Smooth muscle cell (in vitro differentiated cells): ENCODE measurements around the gene VMP1. TPM values are rescaled to one million over a fixed set of nuclear protein-coding genes. Genes with fewer than 3 reads are reported as not detected.

Source experiments
- DNase-seq: peaks from one replicate; lab custom pipeline; 2025; ENCODE audit not compliant: unreplicated experiment; lab: John Stamatoyannopoulos, UW
- H2AFZ ChIP-seq: fragments of 200-600 bp; sonication (generic); 2 replicates; pipeline ENCODE4 v1.6.0; 2016; ENCODE audit warnings: antibody characterized with exemption, low read depth, mild to moderate bottlenecking
- H3F3A ChIP-seq: fragments of 200-600 bp; sonication (generic); 2 replicates; pipeline ENCODE4 v1.6.0; 2017; ENCODE audit warnings: antibody characterized with exemption, low read depth
- H3K27ac ChIP-seq: fragments of 200-600 bp; sonication (generic); 2 replicates; pipeline ENCODE4 v1.5.1; 2016; ENCODE audit warnings: low read depth, mild to moderate bottlenecking
- H3K27me3 ChIP-seq: fragments of 200-600 bp; sonication (generic); 2 replicates; pipeline ENCODE4 v1.6.1; 2016; ENCODE audit warnings: low read depth, mild to moderate bottlenecking
- H3K36me3 ChIP-seq: fragments of 200-600 bp; sonication (generic); 2 replicates; pipeline ENCODE4 v1.5.1; 2016; ENCODE audit warnings: low read depth
- H3K4me1 ChIP-seq: fragments of 200-600 bp; sonication (generic); 2 replicates; pipeline ENCODE4 v1.5.1; 2016; ENCODE audit warnings: low read depth
- H3K4me2 ChIP-seq: fragments of 200-600 bp; sonication (generic); 2 replicates; pipeline ENCODE4 v1.6.0; 2016; ENCODE audit warnings: mild to moderate bottlenecking
- H3K4me3 ChIP-seq: fragments of 200-600 bp; sonication (generic); 2 replicates; pipeline ENCODE4 v1.5.1; 2016; ENCODE audit warnings: mild to moderate bottlenecking
- H3K79me2 ChIP-seq: fragments of 200-600 bp; sonication (generic); 2 replicates; pipeline ENCODE4 v1.6.0; 2016; ENCODE audit warnings: low read depth, mild to moderate bottlenecking
- H3K9ac ChIP-seq: fragments of 200-600 bp; sonication (generic); 2 replicates; pipeline ENCODE4 v1.6.0; 2016; ENCODE audit warnings: low read depth
- H3K9me3 ChIP-seq: fragments of 200-600 bp; sonication (generic); replicated peaks from 2 replicates; pipeline ENCODE4 v1.5.1; 2016; ENCODE audit warnings: low read depth
- H4K20me1 ChIP-seq: fragments of 200-600 bp; sonication (generic); 2 replicates; pipeline ENCODE4 v1.6.0; 2016; ENCODE audit warnings: low read depth
- CTCF ChIP-seq: fragments of 200-600 bp; sonication (generic); IDR thresholded peaks from 2 replicates; pipeline ENCODE4 v1.5.1; 2017; ENCODE audit warnings: borderline replicate concordance, mild to moderate bottlenecking, antibody characterized with exemption; ENCODE audit not compliant: insufficient read depth, poor library complexity, severe bottlenecking
- WGBS: methylation state at CpG from one replicate; pipeline ENCODE4 v1.1.7; 2016; ENCODE audit warnings: low lambda C conversion rate; 5-methylcytosine and 5-hydroxymethylcytosine counted together
- polyA plus RNA-seq: library from polyadenylated mRNA; unstranded; fragments of >200 nt; fragmentation: Nextera tagmentation; extraction: Ambion mirVana; gene quantifications from 2 replicates; pipeline ENCODE4 v1.2.1, GENCODE V29; 2016
- total RNA-seq: library from RNA; depleted of rRNA; stranded (reverse); fragments of >200 nt; gene quantifications from 2 replicates; pipeline ENCODE4 v1.2.3, GENCODE V29; 2014

VMP1 gene
- total and polyA plus RNA-seq, 2 experiments from 2014 or later: 102 to 545 TPM

DNA sequence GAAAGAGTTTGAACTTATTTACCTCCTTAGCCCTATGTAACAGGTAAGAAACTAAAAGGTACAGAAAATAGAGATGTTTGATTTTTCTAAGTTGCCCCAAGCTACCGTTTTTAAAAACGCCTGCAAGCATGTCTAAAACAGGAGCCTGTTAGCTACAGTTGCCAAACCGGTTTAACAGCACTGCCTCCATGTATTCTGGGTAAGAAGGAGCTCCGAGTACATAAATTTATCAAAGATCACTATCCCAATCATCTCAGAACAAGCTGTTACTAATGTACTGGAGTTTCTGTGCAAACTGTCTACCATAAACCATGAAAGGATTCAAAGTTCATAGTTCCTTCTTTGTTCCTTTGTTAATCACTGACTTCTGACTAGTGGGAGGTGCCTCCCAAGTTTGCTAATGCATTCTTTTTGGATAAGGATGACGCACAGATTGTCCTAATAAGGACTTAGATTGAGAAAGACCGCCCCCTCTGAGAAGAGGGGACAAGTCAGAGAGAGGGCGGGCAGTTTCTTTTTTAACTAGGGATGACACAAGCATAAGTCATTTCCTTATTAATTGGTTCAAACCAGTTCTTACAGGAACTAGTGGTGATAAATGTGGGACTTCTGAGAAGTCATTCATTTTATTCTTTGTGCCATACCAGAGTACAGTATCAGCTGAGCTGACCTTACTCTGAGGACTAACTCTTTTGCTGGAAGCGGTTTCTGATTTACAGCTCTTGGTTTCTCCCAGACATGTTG, 130.0 kb downstream of the VMP1 start:
- Histone ChIP-seq H4K20me1 (peaks cover 42% of the 10 kb centered on the region), H3K9me3 (no peaks in the 10 kb centered on the region), H3K4me3 (peak overlapping the region; percentile 98), H3K27me3 (no peaks in the 10 kb centered on the region), H2AFZ (no peak overlapping the region), H3K9ac (peak overlapping the region; percentile 100), H3K4me1 (peaks cover 21% of the 10 kb centered on the region), H3F3A (peaks cover 32% of the 10 kb centered on the region), H3K4me2 (peak overlapping the region; percentile 94), H3K27ac (peak overlapping the region; percentile 100), H3K79me2 (peaks cover 68% of the 10 kb centered on the region), H3K36me3 (peaks cover 20% of the 10 kb centered on the region)
- under 1% methylated on average over 8 of the region's 8 CpGs for WGBS
- DNase-seq: no peak
- no peak for TF ChIP-seq CTCF

GRCh38 chr17:59838052-59838916, 130.8 kb downstream of the VMP1 start:
- Histone ChIP-seq H3F3A (peaks cover 33% of the 10 kb centered on the region), H4K20me1 (peaks cover 42% of the 10 kb centered on the region), H3K79me2 (peaks cover 67% of the 10 kb centered on the region), H3K27ac (peak overlapping the region; percentile 100), H3K9ac (peak overlapping the region; percentile 100), H3K36me3 (peaks cover 20% of the 10 kb centered on the region), H3K27me3 (no peaks in the 10 kb centered on the region), H3K4me3 (peak overlapping the region; percentile 98), H3K4me1 (peaks cover 21% of the 10 kb centered on the region), H3K9me3 (no peaks in the 10 kb centered on the region), H3K4me2 (peak overlapping the region; percentile 94), H2AFZ (no peak overlapping the region)
- TF ChIP-seq CTCF: no peak
- no peak for DNase-seq
- WGBS: 1% methylated on average over 8 of the region's 8 CpGs

GRCh38 chr17:59839651-59840328, 132.3 kb downstream of the VMP1 start:
- peaks cover 41% of the 10 kb centered on the region for H3F3A ChIP-seq
- H3K27ac ChIP-seq: peak overlapping the region; percentile 100
- peaks cover 47% of the 10 kb centered on the region for H4K20me1 ChIP-seq
- H2AFZ ChIP-seq: no peak overlapping the region
- no peak for TF ChIP-seq CTCF
- H3K4me3 ChIP-seq: peak overlapping the region; percentile 98
- no peak for DNase-seq
- no peaks in the 10 kb centered on the region for H3K27me3 ChIP-seq
- peaks cover 58% of the 10 kb centered on the region for H3K79me2 ChIP-seq
- H3K4me2 ChIP-seq: peak overlapping the region; percentile 94
- no peaks in the 10 kb centered on the region for H3K9me3 ChIP-seq
- peak overlapping the region; percentile 100 for H3K9ac ChIP-seq
- H3K4me1 ChIP-seq: peaks cover 21% of the 10 kb centered on the region
- WGBS: 6% methylated on average over 6 of the region's 6 CpGs
- peaks cover 20% of the 10 kb centered on the region for H3K36me3 ChIP-seq
